ENCODE results near the gene POU2AF1. TPM values are rescaled to one million over a fixed set of nuclear protein-coding genes. Genes with fewer than 3 reads are reported as not detected.

Gene POU2AF1
- total and polyA plus RNA-seq, 2 of the 8 experiments (the other 6 are each of a cell fraction or from before 2014, with no cell fraction given), result not detected

DNA sequence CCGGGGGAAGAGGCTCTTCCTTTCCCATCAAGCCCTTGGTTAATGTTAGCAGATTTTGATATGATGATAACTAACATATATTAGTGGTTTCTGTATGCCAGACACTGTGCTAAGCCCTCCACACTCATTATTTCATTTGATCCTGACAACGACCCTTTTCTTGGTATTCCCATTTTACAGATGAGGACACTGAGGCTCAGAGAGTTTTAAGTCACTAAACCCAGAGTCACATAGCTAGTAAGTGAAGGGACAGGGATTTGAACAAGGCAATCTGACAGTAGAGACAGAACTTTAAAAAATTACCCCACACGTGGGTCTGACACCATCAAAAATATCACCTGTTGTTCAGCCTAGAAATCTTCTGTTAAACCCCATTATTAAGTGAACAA lies 22.4 kb downstream of the POU2AF1 start (continued):
- no peak for TF ChIP-seq TAF7 (optimal IDR thresholded peaks at IDR 0.05; ENCODE audit: borderline replicate concordance, low read depth, low read length)

All from H1 (cell line).